Thymus (tissue), 11 donors: ENCODE results near the gene CALM1. TPM values are rescaled to one million over a fixed set of nuclear protein-coding genes. Genes with fewer than 3 reads are reported as not detected.
"Not testable (repeated sequence)": the region's sequence is repeated elsewhere in the genome, so short reads cannot be mapped to it uniquely, and the experiment has no call there.

ENCODE experiments used
- DNase-seq, 9 donors: peaks; one replicate each; pipeline ENCODE4 v3.0.0-alpha.2; 2013; ENCODE audit warnings: low spot score in 9 of 9, low read depth in 6 of 9, missing footprints in 1 of 9
- H3K27ac ChIP-seq, 2 donors: one replicate each; pipeline ENCODE4 v1.5.1; 2013; ENCODE audit warnings: control low read depth in 1 of 2, low read depth in 1 of 2, low read length in 1 of 2, mild to moderate bottlenecking in 1 of 2, moderate library complexity in 1 of 2
- H3K27me3 ChIP-seq, 2 donors: one replicate each; pipeline ENCODE4 v1.5.1; 2013; ENCODE audit warnings: low read length in 1 of 2; ENCODE audit not compliant: control insufficient read depth in 2 of 2, insufficient read depth in 1 of 2
- H3K36me3 ChIP-seq, 2 donors: one replicate each; pipeline ENCODE4 v1.5.1; 2013; ENCODE audit warnings: low read length in 1 of 2, mild to moderate bottlenecking in 1 of 2, moderate library complexity in 1 of 2; ENCODE audit not compliant: control insufficient read depth in 2 of 2, insufficient read depth in 2 of 2
- H3K4me1 ChIP-seq, 2 donors: one replicate each; pipeline ENCODE4 v1.5.1; 2013; ENCODE audit warnings: low read length in 2 of 2; ENCODE audit not compliant: control insufficient read depth in 2 of 2, insufficient read depth in 2 of 2
- H3K4me3 ChIP-seq, 2 donors: one replicate each; pipeline ENCODE4 v1.5.1; 2013; ENCODE audit warnings: low read length in 2 of 2, control low read depth in 1 of 2, mild to moderate bottlenecking in 1 of 2
- H3K9me3 ChIP-seq, 2 donors: one replicate each; pipeline ENCODE4 v1.5.1; 2013; ENCODE audit warnings: low read length in 1 of 2, mild to moderate bottlenecking in 1 of 2; ENCODE audit not compliant: control insufficient read depth in 2 of 2, insufficient read depth in 1 of 2
- whole genome bisulfite sequencing: extraction: QIAGEN DNeasy Blood & Tissue Kit; methylation state at CpG from one replicate; pipeline ENCODE4 v1.1.7; 2013; 5-methylcytosine and 5-hydroxymethylcytosine counted together
- polyA plus RNA-seq: library from polyadenylated mRNA; stranded (reverse); fragments of 200-250 nt; gene quantifications from one replicate; pipeline ENCODE4 v1.2.3, GENCODE V29; 2013
- total RNA-seq: library from RNA; stranded (reverse); fragments of 120-200 nt; gene quantifications from one replicate; pipeline ENCODE4 v1.2.4, GENCODE V29; 2013
- donor health status: healthy.

CALM1 gene
- total and polyA plus RNA-seq, 2 donors = 247 to 302 TPM

DNA sequence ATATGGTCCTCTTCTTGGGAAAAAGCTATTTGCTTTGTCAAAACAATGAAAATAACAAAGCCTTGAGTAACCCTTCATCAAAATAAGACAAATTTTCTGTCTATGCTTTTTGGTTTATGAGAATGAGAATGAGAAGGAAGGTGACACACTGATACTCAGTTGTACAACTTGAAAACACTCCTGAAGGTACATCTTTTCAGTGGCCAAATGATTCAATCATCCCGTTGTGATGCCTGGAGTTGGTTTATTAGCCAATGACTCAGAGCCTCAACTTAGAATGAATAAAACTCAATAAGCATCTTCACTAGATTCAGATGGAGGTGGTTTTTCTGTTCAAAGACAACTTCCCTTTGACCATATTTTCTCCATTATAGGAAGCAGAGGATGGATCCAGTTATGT, 7.8 kb upstream of the CALM1 start:
- WGBS = 96% methylated on average over 1 of the region's 1 CpG

DNA sequence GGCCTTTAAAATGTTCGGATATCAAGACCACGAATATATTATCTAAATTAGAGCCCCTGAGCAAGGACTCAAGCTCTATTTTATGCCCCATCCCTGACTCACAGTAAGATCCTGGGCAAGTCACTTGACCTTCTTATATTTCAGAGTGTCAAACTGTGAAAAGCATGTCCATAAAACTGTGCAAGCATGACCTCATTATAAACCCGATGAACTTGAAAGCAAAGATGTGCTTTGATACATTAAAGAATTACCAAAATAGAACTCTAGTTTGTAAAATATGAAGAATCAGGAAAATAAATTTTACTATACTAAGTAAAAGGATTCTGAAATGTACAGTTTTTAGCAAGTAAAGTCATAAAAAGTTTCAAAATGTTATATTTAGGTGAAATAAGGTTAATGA, 2.9 kb upstream of the CALM1 start:
- H3K4me1 ChIP-seq = peaks cover 0 to 10% of the 10 kb centered on the region in 2 donors
- H3K4me3 ChIP-seq = no peak overlapping the region
- H3K27me3 ChIP-seq = peaks cover 0 to 3% of the 10 kb centered on the region in 2 donors
- DNase-seq = no peak
- no peak overlapping the region for H3K27ac ChIP-seq
- WGBS = 94% methylated on average over 3 of the region's 3 CpGs
- H3K9me3 ChIP-seq = no peaks in the 10 kb centered on the region
- no peaks in the 10 kb centered on the region for H3K36me3 ChIP-seq

More for the DNA sequence above, 7.8 kb upstream of the CALM1 start:
- H3K4me1 ChIP-seq = peaks cover 10 to 11% of the 10 kb centered on the region in 2 donors
- no peaks in the 10 kb centered on the region for H3K9me3 ChIP-seq
- no peak overlapping the region for H3K27ac ChIP-seq
- no peak overlapping the region for H3K4me3 ChIP-seq
- H3K36me3 ChIP-seq = no peaks in the 10 kb centered on the region
- DNase-seq = no peak
- H3K27me3 ChIP-seq = no peaks in the 10 kb centered on the region

DNA sequence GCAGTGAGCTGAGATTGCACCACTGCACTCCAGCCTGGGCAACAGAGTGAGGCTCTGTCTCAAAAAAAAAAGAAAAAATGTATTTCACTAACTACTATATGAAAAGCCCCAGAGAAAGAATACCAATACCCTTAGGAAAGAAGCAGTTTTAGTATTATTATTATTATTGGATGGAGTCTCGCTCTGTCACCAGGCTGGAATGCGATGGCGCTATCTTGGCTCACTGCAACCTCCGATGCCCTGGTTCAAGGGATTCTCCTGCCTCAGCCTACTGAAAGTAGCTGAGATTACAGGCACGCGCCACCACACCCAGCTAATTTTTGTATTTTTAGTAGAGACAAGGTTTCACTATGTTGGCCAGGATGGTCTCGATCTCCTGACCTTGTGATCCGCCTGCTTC, 2.0 kb upstream of the CALM1 start:
- DNase-seq, H3K27ac ChIP-seq, H3K9me3 ChIP-seq, H3K27me3 ChIP-seq, H3K4me3 ChIP-seq, H3K36me3 ChIP-seq: not testable (repeated sequence)
- peaks cover 3 to 18% of the 10 kb centered on the region in 2 donors for H3K4me1 ChIP-seq
- WGBS = 98% methylated on average over 8 of the region's 8 CpGs

DNA sequence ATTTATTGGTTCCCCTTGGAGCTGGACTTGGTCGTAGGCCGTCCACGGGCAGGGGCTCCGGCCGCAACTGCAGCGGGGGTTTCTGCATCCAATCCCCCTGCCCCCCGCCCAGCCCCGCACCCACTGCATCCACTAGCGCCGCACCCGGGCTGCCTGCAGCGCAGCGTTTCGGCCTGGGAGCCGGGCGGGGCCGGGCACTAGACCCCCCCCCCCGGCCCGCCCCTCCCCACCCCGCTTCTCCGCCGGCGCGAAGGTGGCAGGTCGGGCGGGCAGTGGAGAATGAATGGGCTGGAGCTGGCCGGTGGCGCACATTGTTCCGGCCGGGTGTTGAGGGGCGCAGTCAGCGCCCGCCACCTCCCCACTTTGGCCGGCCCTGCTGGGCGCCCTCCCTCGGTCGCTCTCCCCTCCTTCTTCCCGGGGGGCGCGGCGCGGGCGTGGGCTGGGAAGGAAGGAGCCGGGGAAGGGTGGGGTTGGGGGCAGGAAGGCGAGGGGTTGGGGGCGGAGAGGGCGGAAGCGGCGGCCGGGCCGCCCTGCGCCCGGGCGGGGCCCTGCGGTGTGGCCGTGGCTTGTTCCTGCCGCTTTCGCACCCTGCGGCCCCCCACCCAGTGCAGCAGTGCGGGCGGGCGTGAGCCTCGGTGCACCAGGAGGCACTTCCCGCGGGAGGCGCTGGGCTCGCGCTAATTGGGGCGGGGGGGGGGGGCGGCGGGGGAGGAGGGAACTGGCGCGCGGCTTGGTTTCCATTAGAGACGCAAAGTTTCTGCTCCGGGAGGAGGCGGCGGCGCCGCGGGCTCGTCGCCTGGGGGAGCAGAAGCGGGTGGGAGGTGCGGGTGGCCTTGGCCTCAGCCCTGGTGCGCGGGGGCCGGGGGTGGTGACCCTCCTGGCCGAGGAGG, 841 bp downstream of the CALM1 start:
- H3K36me3 ChIP-seq = peaks cover 19 to 27% of the 10 kb centered on the region in 2 donors
- H3K27ac ChIP-seq = peak overlapping the region; percentile 97 to 98
- H3K9me3 ChIP-seq = no peaks in the 10 kb centered on the region
- H3K4me1 ChIP-seq = peaks cover 9 to 27% of the 10 kb centered on the region in 2 donors
- WGBS = under 1% methylated on average over 89 of the region's 89 CpGs
- peaks cover 0 to 3% of the 10 kb centered on the region in 2 donors for H3K27me3 ChIP-seq
- peak overlapping the region; percentile 92 to 93 for H3K4me3 ChIP-seq
- DNase-seq = peak in 7 of 9 donors; percentile 32 to 76 (median 56)

DNA sequence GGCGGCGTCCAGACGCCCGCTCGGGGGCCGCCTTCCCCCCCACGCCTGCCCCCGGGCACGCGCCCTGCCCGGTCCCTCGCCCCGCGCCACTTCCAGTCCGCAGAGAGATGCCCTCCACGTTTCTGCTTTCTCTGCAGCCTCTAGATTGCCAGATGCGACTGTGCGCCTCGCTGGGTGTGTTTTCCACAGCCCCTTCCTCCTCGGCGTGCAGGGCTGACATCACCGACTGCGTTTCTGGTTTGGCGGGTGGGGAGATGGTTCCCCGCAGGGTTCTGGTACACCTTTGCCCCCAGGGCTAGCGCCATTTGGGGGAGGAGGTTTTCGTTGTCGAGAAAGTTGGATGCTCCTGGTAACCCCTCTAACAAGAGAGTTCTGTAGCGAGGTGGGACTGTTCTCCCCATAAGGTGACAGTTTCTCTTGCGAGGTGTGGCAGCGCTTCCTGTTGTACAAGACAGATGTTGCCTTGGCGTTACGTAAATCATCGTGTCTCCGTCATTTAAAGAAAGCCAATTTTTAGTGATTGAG, 1.5 kb downstream of the CALM1 start:
- no peaks in the 10 kb centered on the region for H3K9me3 ChIP-seq
- WGBS = 1% methylated on average over 35 of the region's 35 CpGs
- H3K4me1 ChIP-seq = peaks cover 9 to 27% of the 10 kb centered on the region in 2 donors
- peaks cover 27 to 34% of the 10 kb centered on the region in 2 donors for H3K36me3 ChIP-seq
- H3K27me3 ChIP-seq = peaks cover 0 to 3% of the 10 kb centered on the region in 2 donors
- peak in 8 of 9 donors; percentile 43 to 83 (median 58) for DNase-seq
- peak overlapping the region; percentile 92 to 93 for H3K4me3 ChIP-seq
- H3K27ac ChIP-seq = peak overlapping the region; percentile 97 to 98

DNA sequence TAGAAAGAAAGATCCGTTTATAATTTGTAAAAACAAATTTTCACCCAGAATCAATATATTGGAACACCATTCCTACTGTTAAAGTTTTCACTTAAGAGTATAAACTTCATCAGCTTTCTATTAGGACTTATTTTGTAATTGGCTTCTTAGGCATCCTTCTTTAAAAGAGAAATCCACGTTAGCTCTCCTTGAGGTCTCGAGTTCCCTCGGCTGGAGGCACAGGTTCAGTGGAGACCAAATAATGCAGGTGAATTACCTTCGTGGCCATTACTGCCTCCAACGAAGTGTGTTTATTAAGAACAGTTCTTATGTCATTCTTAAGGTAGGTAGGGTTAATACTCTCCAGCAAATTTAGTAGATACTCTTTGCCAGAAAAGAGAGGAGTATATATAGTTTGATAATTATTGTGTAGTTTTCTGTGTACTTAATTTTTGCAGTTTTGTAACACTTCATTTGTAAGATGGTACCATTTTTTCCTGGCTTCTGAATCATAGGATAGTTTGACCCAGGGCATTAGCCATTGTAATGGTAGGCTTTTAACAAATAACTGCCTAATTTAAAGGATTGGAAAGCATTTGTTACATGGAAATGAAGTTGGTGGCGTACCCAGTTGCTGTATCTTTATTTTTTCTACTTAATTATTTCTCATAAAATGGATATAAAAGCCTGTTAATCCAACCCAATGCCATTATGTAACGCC, 2.2 kb downstream of the CALM1 start:
- Histone ChIP-seq H3K27ac (peak overlapping the region; percentile 15 to 98), H3K4me3 (peak overlapping the region; percentile 92 to 93), H3K27me3 (peaks cover 0 to 3% of the 10 kb centered on the region in 2 donors), H3K4me1 (peaks cover 9 to 27% of the 10 kb centered on the region in 2 donors), H3K9me3 (no peaks in the 10 kb centered on the region), H3K36me3 (peaks cover 33 to 40% of the 10 kb centered on the region in 2 donors)
- WGBS = 57% methylated on average over 8 of the region's 8 CpGs
- DNase-seq = no peak

DNA sequence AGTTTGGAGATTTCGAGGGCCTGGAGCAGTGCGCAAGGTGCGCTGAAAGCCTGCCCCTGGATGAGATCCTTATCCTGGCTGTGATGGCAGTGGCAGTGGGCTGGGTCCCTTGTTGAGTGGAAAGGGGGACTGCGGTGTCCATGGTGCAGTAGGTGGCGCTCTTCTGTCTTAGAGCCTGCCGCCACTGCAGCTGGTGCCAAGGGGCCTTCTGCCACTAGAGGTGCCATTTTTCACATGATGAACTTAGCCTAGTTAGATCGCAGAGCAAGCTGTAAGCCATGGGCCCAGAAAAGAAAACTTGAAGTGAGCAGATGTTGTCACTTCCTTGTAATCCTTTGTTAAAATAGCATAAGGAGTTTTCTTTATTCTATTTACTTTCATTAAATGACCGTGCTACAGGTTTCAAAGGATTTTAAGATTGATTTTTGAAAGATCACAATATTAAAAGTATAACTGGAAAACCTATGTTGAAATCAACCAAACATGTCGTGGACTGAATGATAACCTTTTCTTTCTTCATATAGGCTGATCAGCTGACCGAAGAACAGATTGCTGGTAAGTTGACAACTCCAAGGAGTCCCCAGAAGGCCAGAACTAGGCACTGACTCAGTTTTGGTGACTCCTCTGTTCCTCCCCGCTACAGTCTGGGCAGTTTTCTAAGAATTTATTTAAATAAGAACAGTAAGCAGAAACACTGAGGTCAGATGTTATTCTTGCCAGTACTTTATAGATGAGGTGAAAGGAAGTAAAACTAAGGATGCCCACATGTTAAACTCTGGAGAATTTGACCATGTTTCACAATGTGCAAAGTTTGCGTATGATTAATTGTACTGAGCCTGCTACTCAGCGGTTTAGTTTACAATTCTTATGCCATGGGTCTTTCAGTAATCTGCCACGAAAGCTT, 3.0 kb downstream of the CALM1 start:
- Histone ChIP-seq H3K4me3 (peak overlapping the region; percentile 92 to 93), H3K36me3 (peaks cover 39 to 47% of the 10 kb centered on the region in 2 donors), H3K27me3 (peaks cover 0 to 3% of the 10 kb centered on the region in 2 donors), H3K4me1 (peaks cover 9 to 27% of the 10 kb centered on the region in 2 donors), H3K27ac (peak overlapping the region in 1 of 2 donors; percentile 98), H3K9me3 (no peaks in the 10 kb centered on the region)
- peak; percentile 70 to 96 (median 91) for DNase-seq
- 42% methylated on average over 14 of the region's 14 CpGs for WGBS

DNA sequence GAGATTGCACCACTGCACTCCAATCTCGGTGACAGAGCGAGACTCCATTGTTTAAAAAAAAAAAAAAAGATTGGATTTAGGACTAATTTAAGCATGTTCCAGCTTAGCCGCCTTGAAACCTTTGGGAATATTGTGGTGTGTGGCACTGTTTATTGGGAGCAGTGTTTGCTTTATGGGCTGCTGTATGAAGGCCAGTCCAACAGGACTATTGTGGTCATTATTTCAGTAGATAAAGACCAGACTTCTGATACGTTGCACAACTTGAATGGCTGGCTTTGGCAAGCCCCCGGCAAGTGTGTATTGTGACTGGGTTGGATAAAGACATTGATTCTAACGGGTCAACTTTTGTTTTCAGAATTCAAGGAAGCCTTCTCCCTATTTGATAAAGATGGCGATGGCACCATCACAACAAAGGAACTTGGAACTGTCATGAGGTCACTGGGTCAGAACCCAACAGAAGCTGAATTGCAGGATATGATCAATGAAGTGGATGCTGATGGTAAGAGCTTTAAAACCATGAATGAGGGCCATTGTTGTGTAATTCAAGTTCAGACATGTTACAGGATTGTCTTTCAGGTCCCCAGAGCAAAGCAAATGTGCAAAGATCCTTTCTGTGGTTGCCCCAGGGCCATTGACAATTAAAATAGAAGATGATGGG, 4.2 kb downstream of the CALM1 start:
- WGBS = 98% methylated on average over 7 of the region's 7 CpGs
- Histone ChIP-seq H3K4me1 (peaks cover 9 to 27% of the 10 kb centered on the region in 2 donors), H3K27ac (no peak overlapping the region)

More for the DNA sequence above, 4.2 kb downstream of the CALM1 start:
- Histone ChIP-seq H3K9me3 (no peaks in the 10 kb centered on the region), H3K27me3 (peaks cover 0 to 3% of the 10 kb centered on the region in 2 donors), H3K4me3 (no peak overlapping the region), H3K36me3 (peaks cover 51 to 60% of the 10 kb centered on the region in 2 donors)
- no peak for DNase-seq
